ENCODE data around the gene SSH2.

The SSH2 gene

GRCh38 chr17:29595943-29596774 is 333.9 kb downstream of the SSH2 start:
- no peak for DNase-seq

GRCh38 chr17:29595107-29595942 is 334.7 kb downstream of the SSH2 start:
- DNase-seq, result no peak

- no peak for DNase-seq
Measured at GRCh38 chr17:29594519-29595090, 335.4 kb downstream of the SSH2 start.

- DNase-seq, result peak in 1 of 2 donors; percentile 26
Measured at GRCh38 chr17:29593591-29594518, 336.2 kb downstream of the SSH2 start.

- DNase-seq, result peak in 1 of 2 donors; percentile 43
Measured at GRCh38 chr17:29592850-29593551, 337.0 kb downstream of the SSH2 start, which contains the start of gene ANKRD13B. Gene ANKRD13B (plus strand): TSS chr17:29593132. CDS start chr17:29593622, 490 bp downstream.

GRCh38 chr17:29591737-29592608 is 338.1 kb downstream of the SSH2 start:
- DNase-seq, result peak; percentile 72 to 83

- peak in 1 of 2 donors; percentile 38 for DNase-seq
Measured at GRCh38 chr17:29591146-29591736, 338.8 kb downstream of the SSH2 start.

GRCh38 chr17:29590411-29591145 is 339.4 kb downstream of the SSH2 start:
- DNase-seq, result no peak

GRCh38 chr17:29589524-29590410 is 340.3 kb downstream of the SSH2 start, which contains the start of gene GIT1:
Gene GIT1 (minus strand): TSS chr17:29589648. CDS start chr17:29589378, 270 bp downstream.
- DNase-seq, result peak; percentile 82 to 90

GRCh38 chr17:29588562-29589411 is 341.2 kb downstream of the SSH2 start:
- peak; percentile 34 to 51 for DNase-seq

GRCh38 chr17:29588017-29588561 is 341.9 kb downstream of the SSH2 start:
- no peak for DNase-seq

- no peak for DNase-seq
Measured at GRCh38 chr17:29587591-29587990, 342.4 kb downstream of the SSH2 start.

- no peak for DNase-seq
Measured at GRCh38 chr17:29586676-29587469, 343.2 kb downstream of the SSH2 start.

- DNase-seq, result peak; percentile 36 to 60
Measured at GRCh38 chr17:29585080-29585751, 344.8 kb downstream of the SSH2 start.

GRCh38 chr17:29584452-29585079 is 345.5 kb downstream of the SSH2 start:
- no peak for DNase-seq

Data from CD4-positive, alpha-beta T cell treated with Interferon alpha-2 for 1 hour (primary cell).